ENCODE measurements around the gene ATP5PO.
A peak's percentile ranks its signal among the peaks of the same experiment; 100 is the strongest.

Gene ATP5PO, protein sequence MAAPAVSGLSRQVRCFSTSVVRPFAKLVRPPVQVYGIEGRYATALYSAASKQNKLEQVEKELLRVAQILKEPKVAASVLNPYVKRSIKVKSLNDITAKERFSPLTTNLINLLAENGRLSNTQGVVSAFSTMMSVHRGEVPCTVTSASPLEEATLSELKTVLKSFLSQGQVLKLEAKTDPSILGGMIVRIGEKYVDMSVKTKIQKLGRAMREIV

DNA sequence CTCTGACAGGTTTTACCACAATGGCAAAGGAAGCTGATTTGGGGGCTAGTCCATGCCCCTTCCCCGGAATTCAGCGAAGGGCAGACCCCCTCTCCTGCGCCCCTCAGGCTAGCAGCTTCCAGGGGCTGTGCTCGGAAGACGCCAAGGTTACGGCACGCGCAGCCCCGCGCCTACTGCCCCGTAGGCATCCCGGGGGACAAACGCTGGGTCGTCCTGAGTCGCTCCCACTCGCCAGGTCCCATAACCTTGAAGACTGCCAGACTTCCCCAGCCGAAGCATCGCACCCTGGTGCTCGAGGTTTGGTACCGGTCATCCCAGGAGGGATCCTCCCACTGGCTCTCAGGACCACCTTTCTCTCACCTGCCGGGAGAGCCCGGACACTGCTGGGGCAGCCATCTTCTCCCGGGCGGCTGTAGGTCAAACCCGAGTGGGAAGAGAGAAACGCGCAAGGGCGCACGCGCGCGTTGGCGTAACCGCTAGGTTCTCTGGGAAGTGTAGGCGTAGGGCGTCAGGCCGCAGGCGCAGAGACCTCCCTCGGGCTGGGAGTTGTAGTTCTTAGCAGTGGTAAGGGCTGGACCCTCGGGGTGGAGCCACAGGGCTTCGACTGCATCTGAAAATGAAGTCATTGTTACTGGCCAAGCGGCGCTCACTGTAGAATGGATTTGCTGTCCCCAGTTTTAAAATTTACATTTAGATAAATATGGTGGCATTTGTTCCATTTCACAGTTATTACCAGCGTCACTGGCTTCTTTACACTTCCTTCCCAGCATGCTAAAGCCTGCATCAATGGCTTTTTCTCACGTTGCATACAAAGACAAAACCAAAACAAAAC is at the start of gene ATP5PO:
ATP5PO (minus strand) TSS at position 437 of the 832 bp plus-strand sequence; CDS start at position 396, 41 bp downstream.
- FAIRE-seq (peak; percentile 86), DNase-seq (ENCODE audit: low spot score) (peak; percentile 93)

- DNase-seq (ENCODE audit: low spot score) (no peak), FAIRE-seq (no peak)
These were observed 49.2 kb upstream of the ATP5PO start for GRCh38 chr21:33964706-33965325.

- FAIRE-seq = no peak
These were observed 48.4 kb upstream of the ATP5PO start for GRCh38 chr21:33963848-33964555.

GRCh38 chr21:33962290-33962689 is 46.7 kb upstream of the ATP5PO start:
- DNase-seq (ENCODE audit: low spot score) (no peak), FAIRE-seq (no peak)

More at GRCh38 chr21:33963848-33964555, 48.4 kb upstream of the ATP5PO start:
- no peak for DNase-seq (ENCODE audit: low spot score)

- FAIRE-seq = no peak
These were observed 45.5 kb upstream of the ATP5PO start for GRCh38 chr21:33961061-33961460.

DNA sequence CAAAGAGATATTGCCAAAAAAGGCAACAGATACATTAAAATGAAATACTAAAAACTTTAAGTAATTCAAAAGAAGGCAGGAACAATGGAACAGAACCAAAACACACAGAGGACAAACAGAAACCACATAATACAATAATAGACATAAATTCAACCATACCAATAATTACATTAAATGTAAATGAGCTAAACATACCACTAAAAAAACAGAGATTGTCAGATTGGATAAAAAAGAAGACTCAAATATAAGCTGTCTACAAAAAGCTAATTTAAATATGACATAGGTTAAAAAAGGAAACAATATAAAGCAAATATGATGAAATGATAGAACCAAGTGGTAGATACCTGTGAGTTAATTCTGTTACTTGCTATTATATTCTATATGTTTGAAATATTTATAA is 44.1 kb upstream of the ATP5PO start:
- FAIRE-seq (no peak), DNase-seq (ENCODE audit: low spot score) (no peak)

More at GRCh38 chr21:33961061-33961460, 45.5 kb upstream of the ATP5PO start:
- no peak for DNase-seq (ENCODE audit: low spot score)

DNA sequence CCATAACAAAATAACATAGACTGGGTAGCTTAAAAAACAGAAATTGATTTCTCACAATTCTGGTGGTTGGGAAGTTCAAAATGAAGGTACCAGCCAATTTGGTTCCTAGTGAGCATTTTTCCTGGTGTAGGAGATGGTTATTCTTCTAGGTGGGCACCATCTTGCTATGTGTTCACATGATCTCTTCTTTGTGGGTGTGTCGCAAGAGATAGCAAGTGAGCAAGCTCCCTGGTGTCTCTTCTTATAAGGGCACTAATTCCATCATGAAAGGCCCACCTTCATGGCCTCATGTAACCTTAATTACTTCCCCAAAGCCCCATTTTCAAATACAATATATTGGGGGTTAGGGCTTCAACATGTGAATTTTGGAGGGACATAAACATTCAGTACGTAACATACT is 38.8 kb upstream of the ATP5PO start:
- FAIRE-seq (no peak), DNase-seq (ENCODE audit: low spot score) (no peak)

GRCh38 chr21:33951276-33952178 is 35.9 kb upstream of the ATP5PO start:
- DNase-seq (ENCODE audit: low spot score) (no peak), FAIRE-seq (no peak)

DNA sequence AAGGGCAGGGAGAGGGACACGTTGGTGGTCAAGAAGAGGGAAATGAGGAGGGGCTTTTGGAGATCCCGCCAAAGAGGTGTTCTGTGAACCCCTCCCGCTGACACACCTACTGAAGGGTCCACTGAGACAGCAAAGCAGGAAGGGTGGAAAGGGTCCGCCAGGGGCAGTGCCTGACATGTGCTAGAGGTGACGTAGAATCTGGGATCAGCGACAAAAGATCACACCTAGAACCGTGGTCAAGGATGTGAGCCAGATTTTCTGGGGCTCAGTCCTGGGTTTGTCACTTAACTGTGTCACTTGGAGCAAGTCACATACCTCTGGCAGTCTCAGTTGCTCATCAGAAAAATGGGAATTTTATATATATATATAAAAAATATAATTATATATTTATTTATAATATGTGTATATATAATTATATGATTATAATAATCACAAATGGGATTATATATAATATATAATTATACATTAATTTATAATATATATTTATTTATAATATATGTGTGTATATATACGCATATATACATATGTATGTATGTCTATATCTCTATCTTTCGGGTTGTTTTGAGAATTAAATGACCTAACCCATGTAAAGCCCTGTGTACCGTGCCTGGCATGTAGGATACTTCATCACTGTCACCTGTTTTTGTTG is 35.0 kb upstream of the ATP5PO start:
- DNase-seq (ENCODE audit: low spot score) = no peak
- FAIRE-seq = peak; percentile 37

DNA sequence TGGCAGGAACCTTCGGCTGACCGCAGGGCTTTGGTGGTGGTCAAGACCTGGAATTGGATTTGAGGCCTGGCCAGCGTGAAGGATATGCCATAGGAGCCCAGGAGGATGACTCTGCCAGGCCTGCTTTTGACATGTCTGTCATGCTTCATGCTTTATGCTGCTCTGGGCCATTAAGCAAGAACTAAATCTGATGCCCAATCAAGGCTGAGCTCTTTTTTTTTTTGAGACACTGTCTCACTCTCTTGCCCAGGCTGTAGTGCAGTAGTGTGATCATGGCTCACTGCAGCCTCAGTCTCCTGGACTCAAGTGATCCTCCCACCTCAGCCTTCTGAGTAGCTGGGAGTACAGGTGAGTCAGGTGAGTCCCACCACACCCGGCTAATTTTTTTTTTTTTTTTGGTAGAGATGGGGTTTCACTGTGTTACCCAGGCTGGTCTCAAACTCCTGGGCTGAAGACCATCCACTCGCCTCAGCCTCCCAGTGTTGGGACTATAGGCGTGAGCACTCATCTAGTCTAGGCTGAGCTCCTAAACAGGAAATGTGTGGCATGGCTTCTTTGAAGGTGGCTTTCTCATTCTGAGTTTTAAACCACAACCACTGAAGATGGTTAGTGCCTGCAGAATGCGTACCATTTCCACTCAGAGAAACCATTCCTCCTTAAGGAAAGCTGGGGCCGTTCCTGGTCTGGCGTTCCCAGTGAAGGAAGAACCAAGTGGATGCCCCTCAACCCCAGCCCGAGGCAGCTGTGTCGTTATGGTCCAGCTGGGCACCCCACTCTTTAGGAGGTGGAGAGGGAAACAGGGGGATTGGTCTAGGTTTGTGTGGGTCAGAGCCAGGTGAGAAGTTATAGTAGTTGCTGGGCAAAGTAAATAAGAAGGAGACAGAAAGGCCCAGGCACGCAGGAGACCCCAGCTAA is 34.2 kb upstream of the ATP5PO start:
- FAIRE-seq = no peak
- DNase-seq (ENCODE audit: low spot score) = no peak

DNA sequence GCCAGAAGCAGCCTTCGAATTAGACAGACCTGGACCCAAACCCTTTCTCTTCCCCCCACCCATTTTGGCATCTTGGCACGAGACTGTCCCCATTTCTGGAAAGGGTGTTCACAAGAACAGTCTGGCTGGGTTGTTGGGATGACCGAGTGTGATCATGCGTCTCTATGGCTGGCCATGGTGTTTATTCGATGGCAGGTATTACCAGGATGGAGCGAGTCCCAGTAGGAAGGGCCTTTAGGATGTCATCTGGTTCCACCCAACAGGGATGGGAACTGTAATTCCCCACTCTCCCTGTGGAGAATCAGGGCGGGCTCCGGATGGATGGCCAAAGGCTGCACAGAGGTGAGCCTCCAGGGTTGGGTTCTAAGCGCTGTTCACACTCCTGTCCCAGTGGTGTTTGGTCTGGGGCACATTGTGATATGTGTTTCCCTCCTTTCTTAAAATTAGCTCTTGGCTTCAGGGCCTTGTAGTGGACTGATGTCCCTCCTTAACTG is 33.4 kb upstream of the ATP5PO start:
- no peak for DNase-seq (ENCODE audit: low spot score)

DNA sequence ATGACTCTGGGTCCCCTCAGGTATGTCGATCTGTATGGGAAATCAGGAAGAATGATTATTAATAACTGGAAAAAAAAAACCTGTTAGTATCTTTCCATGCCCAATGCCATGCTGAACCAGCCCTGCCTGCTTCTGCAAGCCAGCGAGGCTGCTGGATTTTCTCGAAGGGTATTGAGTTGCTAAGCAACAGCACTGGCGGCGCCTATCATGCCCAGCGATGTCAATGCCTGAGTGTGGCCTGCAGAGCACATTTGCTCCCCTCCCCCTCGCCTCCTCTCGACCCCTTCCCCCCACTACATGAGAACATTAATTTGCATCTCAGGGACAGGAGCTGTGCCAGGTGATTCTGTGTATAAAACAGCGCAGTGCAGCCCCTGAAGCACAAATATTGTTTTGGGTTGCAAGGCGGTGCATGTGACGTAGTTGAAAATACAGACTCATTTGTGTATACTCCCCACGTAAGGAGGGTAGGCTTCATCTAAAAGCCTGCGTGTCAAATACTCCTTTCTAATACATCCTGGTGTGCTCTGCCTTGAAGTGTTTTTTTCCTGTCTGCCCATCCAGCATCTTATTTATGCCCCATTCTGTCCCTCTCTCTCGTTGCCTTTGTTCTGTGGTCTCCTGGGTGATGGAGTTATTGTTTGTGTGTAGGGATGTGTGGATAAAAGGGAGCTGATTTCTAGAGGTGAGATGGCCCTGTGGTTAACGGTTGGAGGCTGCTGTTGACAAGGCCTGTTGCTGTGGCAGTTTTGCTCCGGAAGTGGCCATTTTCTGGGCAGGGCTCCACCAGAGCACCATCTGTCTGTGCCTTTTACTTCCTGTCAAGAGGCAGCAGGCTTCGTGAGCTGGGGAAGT is 32.7 kb upstream of the ATP5PO start:
- no peak for FAIRE-seq
- peak; percentile 61 for DNase-seq (ENCODE audit: low spot score)

More for the DNA sequence above, 33.4 kb upstream of the ATP5PO start:
- no peak for FAIRE-seq

DNA sequence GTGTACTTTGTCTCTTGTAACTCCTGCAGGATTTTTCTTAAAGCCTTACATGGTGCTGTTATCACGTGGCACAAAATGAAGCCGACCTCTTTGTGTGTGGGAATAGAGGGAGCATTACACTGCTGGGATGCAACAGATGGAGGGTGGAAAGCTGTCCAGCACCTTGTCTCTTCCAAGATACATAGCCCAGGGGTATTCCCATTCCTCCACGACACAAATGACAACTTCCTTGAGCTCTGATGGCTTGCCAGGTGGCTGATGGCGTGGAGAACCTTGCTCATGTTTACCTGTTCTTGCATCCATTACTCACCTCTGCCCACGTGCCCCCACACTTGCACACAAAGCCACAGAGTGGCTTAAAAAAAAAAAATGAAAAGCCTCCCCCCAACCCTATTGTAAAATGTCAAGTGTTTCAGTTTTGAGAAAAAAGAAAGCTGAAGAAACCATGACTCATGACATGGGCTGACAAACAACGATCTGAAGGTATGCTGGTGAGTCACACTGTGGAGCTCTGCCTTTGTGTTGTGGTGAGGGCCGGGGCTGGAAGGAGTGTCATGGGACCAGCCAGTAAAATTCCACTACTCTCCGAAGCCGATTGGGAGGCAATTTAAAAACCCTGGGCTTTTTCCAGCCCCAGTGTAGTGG is 32.0 kb upstream of the ATP5PO start:
- DNase-seq (ENCODE audit: low spot score) (peak; percentile 95), FAIRE-seq (peak; percentile 93)

- FAIRE-seq = no peak
These were observed 30.2 kb upstream of the ATP5PO start for GRCh38 chr21:33945652-33946270.

DNA sequence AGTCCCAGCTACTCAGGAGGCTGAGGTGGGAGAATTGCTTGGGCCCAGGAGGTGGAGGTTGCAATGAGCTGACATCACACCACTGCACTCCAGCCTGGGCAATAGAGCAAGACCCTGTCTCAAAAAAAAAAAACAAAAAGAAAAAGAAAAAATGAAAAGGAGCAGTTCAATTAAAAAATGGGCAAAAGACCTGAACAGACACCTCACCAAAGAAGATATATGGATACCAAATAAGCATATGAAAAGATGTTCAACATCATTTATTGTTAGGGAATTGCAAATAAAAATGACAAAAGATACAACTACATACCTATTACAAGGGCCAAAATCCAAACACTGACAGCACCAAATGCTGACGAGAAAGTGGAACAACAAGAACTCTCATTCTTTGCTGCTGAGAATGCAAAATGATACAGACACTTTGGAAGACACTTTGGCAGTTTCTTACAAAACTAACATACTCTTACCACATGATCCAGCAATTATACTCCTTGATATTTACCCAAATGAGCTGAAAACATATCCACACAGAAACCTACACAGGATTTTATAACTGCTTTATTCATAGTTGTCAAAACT is 28.7 kb upstream of the ATP5PO start:
- DNase-seq (ENCODE audit: low spot score) (no peak), FAIRE-seq (no peak)

More at GRCh38 chr21:33945652-33946270, 30.2 kb upstream of the ATP5PO start:
- DNase-seq (ENCODE audit: low spot score) = no peak

GRCh38 chr21:33943293-33943692 is 27.7 kb upstream of the ATP5PO start:
- FAIRE-seq = no peak
- DNase-seq (ENCODE audit: low spot score) = no peak
